ENCODE data around the gene CDCA5.

DNA sequence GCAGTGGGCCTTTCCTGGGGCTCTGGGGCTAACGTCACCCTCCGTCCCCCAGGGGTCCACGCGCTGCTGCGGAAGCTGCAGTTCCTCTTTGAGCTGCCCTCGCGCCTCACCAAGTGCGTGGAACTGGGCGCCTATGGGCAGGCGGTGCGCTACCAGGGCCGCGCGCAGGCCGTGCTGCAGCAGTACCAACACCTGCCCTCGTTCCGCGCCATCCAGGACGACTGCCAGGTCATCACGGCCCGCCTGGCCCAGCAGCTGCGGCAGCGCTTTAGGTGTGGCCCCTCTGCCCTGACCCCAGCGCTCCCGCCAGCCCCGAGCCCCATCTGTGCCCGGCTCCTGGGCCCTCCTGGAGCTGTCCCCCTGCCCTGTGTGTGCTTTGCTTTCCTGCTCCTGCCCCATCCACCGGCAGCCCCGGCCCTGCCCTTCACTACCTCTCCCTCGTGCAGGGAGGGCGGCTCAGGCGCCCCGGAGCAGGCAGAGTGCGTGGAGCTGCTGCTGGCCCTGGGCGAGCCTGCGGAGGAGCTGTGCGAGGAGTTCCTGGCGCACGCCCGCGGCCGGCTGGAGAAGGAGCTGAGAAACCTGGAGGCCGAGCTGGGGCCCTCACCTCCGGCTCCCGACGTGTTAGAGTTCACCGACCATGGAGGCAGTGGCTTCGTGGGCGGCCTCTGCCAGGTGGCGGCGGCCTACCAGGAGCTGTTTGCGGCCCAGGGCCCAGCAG is 24.1 kb upstream of the CDCA5 start:
- TF ChIP-seq CTCF (IDR thresholded peaks at IDR 0.05), result no peak
- TF ChIP-seq EP300 (IDR thresholded peaks at IDR 0.05), result no peak
- no peak for TF ChIP-seq POLR2A (IDR thresholded peaks at IDR 0.05)

Measured in ovary (tissue), 3 donors.